Ishikawa (cell line): Measurements from ENCODE around the gene MTF2.

Experiments
- CEBPB ChIP-seq: IDR thresholded peaks from 2 replicates; pipeline ENCODE4 v1.6.1; 2012
- CREB1 ChIP-seq: IDR thresholded peaks from 2 replicates; pipeline ENCODE4 v1.6.1; 2012; ENCODE audit warnings: low read depth
- EGR1 ChIP-seq: IDR thresholded peaks from 2 replicates; pipeline ENCODE4 v1.6.1; 2012
- EP300 ChIP-seq: IDR thresholded peaks from 2 replicates; pipeline ENCODE4 v1.6.1; 2012; ENCODE audit warnings: borderline replicate concordance
- FOXM1 ChIP-seq: IDR thresholded peaks from 2 replicates; pipeline ENCODE4 v1.6.1; 2012; ENCODE audit warnings: low read depth, borderline replicate concordance
- NFIC ChIP-seq: IDR thresholded peaks from 2 replicates; pipeline ENCODE4 v1.6.1; 2012
- RAD21 ChIP-seq: IDR thresholded peaks from 2 replicates; pipeline ENCODE4 v1.6.1; 2012; ENCODE audit warnings: low read depth
- TAF1 ChIP-seq: IDR thresholded peaks from 2 replicates; pipeline ENCODE4 v1.6.1; 2012; ENCODE audit warnings: low read depth, mild to moderate bottlenecking
- TCF12 ChIP-seq: IDR thresholded peaks from 2 replicates; pipeline ENCODE4 v1.6.1; 2012; ENCODE audit warnings: low read depth
- TEAD4 ChIP-seq: IDR thresholded peaks from 2 replicates; pipeline ENCODE4 v1.6.1; 2012
- USF1 ChIP-seq: IDR thresholded peaks from 2 replicates; pipeline ENCODE4 v1.6.1; 2012
- YY1 ChIP-seq: IDR thresholded peaks from 2 replicates; pipeline ENCODE4 v1.6.1; 2012; ENCODE audit warnings: low read depth
- ZBTB7A ChIP-seq: IDR thresholded peaks from 2 replicates; pipeline ENCODE4 v1.6.1; 2012; ENCODE audit warnings: low read depth
- TF ChIP-seq, protein P1 (sequence below): IDR thresholded peaks from 2 replicates; pipeline ENCODE4 v1.6.1; 2012; ENCODE audit warnings: low read depth, mild to moderate bottlenecking
- TF ChIP-seq, protein P2 (sequence below): IDR thresholded peaks from 2 replicates; pipeline ENCODE4 v1.6.1; 2012

Gene MTF2

DNA sequence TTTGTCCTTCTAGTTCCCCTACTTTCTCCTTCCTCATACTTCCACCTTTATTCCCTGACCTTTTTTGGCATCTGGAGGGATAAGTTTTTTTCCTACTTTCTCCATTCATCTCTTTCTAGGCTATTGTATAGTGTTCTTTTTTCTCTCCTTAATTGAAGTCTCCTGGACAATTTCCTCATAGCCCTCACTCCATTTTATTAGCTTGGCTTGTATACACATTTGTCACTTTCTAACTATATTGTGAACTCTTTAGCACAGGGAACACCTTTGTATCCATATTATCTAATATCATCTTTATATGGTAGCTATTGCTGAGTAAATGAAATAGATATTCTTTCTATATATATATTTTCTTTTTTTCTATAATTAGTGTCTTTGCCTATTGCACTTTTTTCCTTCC is 53.6 kb downstream of the MTF2 start:
- TF ChIP-seq CEBPB (no peak), TAF1 (no peak), FOXM1 (no peak), TEAD4 (no peak), YY1 (no peak), RAD21 (no peak)
- TF ChIP-seq, protein P1, sequence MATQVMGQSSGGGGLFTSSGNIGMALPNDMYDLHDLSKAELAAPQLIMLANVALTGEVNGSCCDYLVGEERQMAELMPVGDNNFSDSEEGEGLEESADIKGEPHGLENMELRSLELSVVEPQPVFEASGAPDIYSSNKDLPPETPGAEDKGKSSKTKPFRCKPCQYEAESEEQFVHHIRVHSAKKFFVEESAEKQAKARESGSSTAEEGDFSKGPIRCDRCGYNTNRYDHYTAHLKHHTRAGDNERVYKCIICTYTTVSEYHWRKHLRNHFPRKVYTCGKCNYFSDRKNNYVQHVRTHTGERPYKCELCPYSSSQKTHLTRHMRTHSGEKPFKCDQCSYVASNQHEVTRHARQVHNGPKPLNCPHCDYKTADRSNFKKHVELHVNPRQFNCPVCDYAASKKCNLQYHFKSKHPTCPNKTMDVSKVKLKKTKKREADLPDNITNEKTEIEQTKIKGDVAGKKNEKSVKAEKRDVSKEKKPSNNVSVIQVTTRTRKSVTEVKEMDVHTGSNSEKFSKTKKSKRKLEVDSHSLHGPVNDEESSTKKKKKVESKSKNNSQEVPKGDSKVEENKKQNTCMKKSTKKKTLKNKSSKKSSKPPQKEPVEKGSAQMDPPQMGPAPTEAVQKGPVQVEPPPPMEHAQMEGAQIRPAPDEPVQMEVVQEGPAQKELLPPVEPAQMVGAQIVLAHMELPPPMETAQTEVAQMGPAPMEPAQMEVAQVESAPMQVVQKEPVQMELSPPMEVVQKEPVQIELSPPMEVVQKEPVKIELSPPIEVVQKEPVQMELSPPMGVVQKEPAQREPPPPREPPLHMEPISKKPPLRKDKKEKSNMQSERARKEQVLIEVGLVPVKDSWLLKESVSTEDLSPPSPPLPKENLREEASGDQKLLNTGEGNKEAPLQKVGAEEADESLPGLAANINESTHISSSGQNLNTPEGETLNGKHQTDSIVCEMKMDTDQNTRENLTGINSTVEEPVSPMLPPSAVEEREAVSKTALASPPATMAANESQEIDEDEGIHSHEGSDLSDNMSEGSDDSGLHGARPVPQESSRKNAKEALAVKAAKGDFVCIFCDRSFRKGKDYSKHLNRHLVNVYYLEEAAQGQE, result no peak
- TF ChIP-seq, protein P2, sequence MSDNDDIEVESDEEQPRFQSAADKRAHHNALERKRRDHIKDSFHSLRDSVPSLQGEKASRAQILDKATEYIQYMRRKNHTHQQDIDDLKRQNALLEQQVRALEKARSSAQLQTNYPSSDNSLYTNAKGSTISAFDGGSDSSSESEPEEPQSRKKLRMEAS, result no peak

DNA sequence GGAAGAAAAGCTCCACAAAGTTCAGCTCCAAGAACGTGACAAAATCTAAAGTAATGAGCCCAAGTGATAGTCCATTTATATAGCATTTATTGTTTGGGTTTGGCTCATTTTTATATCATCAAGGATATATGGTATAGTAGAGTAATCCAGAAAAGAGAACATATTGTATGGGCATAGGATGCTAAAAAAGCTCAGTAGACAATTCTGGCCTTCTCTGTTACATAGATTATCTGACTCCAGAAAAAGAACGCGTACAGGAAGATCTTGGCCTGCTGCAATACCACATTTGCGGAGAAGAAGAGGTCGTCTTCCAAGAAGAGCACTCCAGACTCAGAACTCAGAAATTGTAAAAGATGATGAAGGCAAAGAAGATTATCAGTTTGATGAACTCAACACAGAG is 57.4 kb downstream of the MTF2 start:
- TF ChIP-seq NFIC, result no peak
- no peak for TF ChIP-seq TAF1
- TF ChIP-seq, protein P2, result no peak
- TF ChIP-seq ZBTB7A, result no peak
- no peak for TF ChIP-seq RAD21
- TF ChIP-seq EGR1, result no peak
- no peak for TF ChIP-seq FOXM1
- TF ChIP-seq, protein P1, result no peak
- no peak for TF ChIP-seq TEAD4
- no peak for TF ChIP-seq CEBPB
- TF ChIP-seq EP300, result no peak
- no peak for TF ChIP-seq CREB1
- TF ChIP-seq YY1, result no peak
- no peak for TF ChIP-seq TCF12
- no peak for TF ChIP-seq USF1

- TF ChIP-seq, protein P2, result no peak
- TF ChIP-seq USF1 (no peak), NFIC (no peak), FOXM1 (no peak), EP300 (no peak), EGR1 (no peak), ZBTB7A (no peak), CREB1 (no peak), TAF1 (no peak), CEBPB (no peak), YY1 (no peak), TEAD4 (no peak), RAD21 (no peak), TCF12 (no peak)
- TF ChIP-seq, protein P1, result no peak
Measured at GRCh38 chr1:93137604-93138292, 58.7 kb downstream of the MTF2 start.

DNA sequence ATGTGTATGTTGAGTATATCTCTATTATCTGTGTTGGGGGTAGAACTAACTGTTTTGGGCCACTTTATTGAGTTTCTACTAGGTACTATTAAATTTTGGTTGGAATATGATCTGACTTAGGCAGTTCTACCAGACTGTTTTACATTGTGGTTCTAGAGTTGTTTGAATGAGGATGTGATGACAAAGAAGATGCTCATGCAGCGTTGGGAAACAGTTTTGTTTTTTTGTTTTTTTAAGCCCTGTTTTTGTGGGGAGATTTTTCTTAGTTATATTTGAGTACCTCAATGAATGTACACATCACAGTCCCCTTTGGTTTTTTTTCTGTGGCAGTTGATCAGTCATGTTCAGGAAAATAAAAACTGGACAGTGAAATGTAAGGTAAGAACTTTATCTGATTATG is 61.0 kb downstream of the MTF2 start:
- no peak for TF ChIP-seq ZBTB7A
- no peak for TF ChIP-seq YY1
- TF ChIP-seq, protein P1, result no peak
- no peak for TF ChIP-seq FOXM1
- TF ChIP-seq TAF1, result no peak
- no peak for TF ChIP-seq TEAD4
- no peak for TF ChIP-seq CEBPB
- TF ChIP-seq NFIC, result no peak
